Measurements from ENCODE around the gene USP6.

- TF ChIP-seq, protein P1, sequence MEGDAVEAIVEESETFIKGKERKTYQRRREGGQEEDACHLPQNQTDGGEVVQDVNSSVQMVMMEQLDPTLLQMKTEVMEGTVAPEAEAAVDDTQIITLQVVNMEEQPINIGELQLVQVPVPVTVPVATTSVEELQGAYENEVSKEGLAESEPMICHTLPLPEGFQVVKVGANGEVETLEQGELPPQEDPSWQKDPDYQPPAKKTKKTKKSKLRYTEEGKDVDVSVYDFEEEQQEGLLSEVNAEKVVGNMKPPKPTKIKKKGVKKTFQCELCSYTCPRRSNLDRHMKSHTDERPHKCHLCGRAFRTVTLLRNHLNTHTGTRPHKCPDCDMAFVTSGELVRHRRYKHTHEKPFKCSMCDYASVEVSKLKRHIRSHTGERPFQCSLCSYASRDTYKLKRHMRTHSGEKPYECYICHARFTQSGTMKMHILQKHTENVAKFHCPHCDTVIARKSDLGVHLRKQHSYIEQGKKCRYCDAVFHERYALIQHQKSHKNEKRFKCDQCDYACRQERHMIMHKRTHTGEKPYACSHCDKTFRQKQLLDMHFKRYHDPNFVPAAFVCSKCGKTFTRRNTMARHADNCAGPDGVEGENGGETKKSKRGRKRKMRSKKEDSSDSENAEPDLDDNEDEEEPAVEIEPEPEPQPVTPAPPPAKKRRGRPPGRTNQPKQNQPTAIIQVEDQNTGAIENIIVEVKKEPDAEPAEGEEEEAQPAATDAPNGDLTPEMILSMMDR (IDR thresholded peaks at IDR 0.05): no peak
- no peak for TF ChIP-seq POLR2A (IDR thresholded peaks at IDR 0.05)
Measured at GRCh38 chr17:5080591-5080990, 35.2 kb upstream of the USP6 start.

All from right lobe of liver (tissue), 4 donors.